HG03457 (cell line): Measurements from ENCODE around the gene COG8.

Experiments
- ATAC-seq: cut with Tn5 transposase; IDR thresholded peaks from one replicate; pipeline ENCODE4 v1.9.1; 2021; ENCODE audit warnings: moderate number of reproducible peaks; ENCODE audit not compliant: unreplicated experiment

The COG8 gene

DNA sequence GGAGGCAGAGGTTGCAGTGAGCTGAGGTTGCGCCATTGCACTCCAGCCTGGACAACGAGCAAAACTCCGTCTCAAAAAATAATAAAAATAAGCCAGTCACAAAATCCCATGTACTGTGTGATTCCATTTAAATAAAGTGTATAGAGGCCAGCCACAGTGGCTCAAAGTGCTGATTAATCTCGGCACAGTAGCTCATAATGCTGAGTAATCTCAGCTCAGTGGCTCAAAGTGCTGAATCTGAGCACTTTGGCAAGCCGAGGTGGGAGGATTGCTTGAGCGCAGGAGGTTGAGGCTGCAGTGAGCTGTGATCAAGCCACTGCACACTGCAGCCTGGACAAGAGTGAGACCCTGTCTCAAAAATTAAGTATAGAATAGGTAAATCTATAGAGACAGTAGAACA is 7.3 kb upstream of the COG8 start:
- ATAC-seq = no peak

DNA sequence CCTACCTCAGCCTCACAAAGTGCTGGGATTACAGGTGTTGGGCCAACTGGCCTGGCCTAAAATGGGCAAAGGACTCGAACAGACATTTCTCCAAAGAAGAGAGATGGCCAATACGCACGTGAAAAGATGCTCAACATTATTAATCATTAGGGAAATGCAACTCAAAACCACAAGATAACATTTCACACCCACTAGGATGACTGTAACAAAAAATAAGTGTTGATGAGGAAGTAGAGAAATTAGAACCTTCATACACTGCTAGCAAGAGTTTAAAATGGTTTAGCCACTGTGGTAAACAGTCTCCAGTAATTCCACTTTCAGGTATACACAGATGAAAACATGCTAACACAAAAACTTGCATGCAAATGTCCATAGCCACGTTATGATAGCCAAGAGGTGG is 6.6 kb upstream of the COG8 start:
- ATAC-seq = no peak

DNA sequence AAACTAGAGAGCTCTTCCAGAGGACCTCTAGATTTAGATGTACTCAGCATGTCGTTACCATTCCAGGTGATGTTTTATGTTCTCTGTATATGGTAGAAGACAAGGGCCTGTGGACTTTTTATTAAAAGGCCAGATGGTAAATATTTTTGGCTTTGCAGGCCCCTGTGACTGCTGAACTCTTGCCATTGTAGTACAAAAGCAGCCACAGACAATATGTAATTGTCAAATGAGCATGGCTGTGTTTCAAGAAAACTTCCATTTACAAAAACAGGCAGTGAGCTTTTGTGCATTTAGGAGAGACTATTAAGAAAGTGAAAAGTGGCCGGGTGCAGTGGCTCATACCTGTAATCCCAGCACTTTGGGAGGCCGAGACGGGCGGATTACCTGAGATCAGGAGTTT is 4.8 kb upstream of the COG8 start:
- no peak for ATAC-seq

DNA sequence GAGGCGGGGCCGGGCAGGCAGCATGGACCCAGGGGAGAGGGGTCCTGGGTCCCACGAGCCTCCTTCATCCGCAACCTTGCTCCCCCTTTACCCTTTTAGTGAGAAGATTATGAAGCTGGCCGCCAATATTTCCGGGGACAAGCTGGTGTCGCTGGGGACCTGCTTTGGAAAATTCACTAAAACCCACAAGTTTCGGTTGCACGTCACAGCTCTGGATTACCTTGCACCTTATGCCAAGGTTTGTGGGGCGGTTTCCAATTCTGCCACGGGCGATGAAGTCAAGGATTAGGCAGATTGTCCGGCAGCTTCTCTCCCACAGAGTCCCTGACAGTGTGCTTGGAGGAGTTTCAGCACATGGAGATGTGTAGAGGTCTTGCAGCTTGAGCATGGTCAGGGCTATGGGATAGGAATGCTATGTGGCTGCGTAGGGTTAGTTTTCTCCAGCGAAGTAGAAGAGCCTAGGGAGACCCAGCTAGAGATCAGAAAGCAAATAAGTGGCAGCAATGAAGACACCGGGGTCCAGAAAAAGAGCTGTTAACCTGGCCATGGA is 806 bp upstream of the COG8 start:
- ATAC-seq = no peak

DNA sequence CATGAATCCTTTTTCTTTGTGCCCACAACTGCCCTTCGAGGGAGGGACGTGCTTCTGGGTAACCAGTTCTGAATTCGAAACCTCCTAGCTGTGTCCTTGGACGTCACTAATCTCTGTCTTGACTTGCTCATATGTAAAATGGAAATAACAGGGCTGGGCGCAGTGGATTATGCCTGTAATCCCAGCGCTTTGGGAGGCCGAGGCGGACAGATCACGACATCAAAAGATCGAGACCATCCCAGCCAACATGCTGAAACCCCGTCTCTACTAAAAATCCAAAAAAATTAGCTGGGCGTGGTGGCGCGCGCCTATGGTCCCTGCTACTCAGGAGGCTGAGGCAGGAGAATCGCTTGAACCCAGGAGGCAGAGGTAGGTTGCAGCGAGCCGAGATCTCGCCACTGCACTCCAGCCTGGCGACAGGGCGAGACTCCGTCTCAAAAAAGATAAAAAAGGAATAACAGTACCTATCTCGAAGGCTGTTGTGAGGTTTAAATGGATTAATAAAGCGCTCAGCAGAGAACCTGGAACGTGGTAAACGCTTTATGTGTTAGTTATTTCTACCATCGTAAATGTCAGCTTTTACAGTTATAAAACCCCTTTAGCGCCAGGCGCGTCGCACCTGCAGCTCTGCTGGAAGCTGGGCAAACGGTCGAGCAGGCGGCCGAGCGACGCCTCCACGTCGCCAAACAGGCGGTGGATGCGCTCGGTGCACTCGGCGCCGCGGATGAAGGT is 641 bp downstream of the COG8 start:
- ATAC-seq = no peak

DNA sequence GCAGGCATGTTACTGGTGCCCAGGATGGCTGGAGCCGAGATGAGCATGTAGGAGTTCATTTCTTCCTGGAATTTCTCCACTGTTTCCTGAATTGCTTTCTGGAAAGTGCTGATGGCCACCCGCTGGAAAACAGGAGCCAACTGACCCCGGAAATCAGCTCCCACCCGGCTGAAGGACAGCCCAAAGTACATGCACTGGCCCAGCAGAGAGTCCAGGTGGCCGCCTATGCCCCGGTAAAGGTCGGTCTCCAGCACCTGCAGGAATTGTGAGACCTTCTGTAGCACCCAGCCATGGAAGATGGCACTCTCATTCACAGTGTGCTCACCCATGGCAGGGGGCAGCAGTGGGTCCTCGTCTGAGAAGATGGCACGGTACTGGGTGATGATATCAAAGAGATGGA is 4.7 kb downstream of the COG8 start:
- ATAC-seq = no peak

DNA sequence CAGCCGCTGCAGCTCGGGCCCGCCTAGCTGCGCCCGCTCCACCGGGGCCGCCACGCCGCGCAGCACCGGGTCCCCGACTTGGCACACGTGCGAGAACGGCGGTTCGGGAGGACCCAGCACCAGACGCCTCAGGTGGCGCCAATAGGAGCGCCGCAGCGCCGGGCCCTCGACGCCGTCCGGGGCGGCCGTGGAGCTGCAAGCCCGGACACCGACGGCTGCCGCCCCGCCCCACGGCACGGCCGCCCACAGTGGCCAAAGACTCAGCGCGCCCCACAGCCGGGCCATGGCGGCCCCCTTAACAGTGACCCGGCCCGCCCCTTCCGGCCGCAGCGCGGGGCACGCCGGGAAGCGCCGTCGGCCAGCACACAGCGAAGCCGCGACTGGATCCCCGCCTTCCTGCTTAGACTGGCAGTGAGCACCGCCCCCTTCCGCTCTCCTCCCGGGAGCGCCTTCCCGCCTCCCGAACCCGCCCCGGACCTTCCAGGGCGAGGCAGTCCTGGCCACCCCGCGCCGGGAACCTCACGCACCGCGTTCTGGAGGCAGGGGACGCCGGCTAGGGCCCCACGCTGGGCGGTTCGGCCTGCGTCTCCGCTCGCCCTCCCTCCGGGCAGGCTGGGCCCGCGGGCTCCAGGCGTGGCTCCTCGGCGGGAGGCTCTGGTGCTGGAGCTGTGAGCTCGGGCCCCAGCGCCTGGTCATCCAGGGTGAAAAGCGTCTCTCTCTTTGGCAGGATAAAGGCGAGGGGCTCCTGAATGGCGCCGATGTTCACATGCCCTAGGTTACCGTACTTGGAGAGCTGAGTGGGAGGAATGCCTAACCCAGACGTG is 8.9 kb downstream of the COG8 start, which contains the start of gene PDF:
Gene PDF, minus strand, starts transcription at position 303 of the 824 bp plus-strand sequence. Its CDS starts 18 bp downstream, at position 285.
- peak; percentile 74 for ATAC-seq

DNA sequence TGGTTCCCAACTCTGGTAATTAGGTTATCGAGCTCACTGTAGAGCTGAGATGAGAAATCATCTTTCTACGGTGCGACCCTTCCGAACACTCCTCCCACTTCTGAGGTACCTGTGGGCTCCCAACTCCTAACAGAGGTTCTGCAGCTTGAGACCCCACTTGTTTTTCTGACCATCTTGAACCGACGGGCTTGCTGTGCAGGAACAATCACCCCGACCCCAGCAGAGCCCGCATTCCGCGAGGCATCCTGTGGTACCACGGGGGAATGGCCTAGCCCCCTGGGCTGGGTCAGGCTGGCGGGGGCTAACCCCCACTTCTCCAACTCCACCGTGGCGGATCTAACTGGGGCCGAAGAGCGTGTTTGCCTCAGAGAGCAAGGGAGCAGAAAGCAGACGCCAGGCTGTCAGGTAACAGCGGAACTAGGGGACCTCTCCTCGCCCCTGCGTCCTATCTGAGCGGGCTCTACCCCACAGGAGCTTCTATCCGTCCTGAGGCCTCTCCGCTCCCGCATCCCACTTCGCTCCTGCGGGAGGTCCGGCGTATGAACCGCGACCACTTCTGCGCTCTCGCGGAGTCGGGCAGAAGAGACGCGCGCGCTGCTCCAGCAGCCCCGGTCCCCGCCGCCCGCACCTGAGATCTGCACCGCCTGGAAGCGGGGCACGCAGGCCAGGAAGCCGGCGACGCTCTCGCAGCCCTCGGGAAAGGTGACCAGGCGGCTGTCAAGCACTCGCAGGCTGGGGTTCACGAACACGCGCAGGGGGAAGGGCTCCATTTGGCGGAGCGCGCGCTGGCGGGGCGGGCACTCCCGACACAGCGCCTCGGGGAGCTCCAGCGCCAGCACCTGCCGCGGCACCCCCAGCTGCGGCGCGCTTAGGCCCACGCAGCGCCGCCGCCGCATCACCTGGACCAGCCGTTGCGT is 9.7 kb downstream of the COG8 start:
- ATAC-seq = peak; percentile 5

DNA sequence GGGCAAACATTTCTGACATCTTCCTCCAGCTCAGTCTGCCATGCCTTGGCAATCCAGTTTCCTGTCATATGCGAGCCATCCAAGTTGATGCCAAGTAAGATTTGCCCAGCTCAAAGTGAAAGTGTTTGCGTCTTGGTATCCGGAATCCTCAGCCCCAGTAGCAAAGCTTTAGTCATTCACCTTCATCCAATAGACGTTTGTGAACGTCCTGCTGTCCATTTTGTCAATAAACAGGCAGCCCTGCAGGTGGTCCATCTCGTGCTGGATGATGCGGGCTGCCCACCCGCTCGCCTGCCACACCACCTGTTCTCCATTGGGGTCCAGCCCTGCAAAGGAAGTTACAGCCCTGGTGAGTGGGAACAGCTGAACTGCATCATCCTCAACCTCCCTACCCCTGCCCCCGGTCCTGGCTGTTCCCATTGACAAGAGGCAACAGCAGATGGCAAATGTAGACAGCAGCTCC is 10.5 kb downstream of the COG8 start:
- ATAC-seq = no peak

DNA sequence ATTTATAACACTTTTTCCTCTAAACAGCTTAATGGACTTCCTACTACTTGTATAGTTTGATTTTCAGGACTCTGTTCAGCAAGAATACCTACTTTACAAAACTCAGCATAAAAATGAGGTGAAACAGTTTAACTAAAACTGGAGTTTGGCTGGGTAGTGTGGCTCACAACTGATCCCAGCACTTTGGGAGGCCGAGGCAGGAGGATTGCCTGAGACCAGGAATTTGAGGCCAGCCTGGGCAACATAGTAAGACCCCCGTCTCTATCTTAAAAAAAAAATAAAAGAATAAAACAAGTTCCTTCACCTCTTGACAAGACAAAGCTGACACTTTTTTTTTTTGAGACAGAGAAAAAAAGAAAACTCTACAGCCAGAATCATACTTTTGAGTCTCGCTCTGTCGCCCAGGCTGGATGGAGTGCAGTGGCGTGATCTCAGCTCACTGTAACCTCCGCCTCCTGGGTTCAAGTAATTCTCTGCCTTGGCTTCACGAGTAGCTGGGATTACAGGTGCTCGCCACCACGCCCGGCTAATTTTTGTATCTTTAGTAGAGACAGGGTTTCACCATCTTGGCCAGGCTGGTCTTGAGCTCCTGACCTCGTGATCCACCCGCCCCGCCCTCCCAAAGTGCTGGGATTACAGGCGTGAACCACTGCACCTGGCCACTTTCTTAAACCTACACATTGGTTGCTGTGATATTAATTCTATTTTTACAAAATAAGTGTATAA is 11.6 kb downstream of the COG8 start:
- no peak for ATAC-seq

DNA sequence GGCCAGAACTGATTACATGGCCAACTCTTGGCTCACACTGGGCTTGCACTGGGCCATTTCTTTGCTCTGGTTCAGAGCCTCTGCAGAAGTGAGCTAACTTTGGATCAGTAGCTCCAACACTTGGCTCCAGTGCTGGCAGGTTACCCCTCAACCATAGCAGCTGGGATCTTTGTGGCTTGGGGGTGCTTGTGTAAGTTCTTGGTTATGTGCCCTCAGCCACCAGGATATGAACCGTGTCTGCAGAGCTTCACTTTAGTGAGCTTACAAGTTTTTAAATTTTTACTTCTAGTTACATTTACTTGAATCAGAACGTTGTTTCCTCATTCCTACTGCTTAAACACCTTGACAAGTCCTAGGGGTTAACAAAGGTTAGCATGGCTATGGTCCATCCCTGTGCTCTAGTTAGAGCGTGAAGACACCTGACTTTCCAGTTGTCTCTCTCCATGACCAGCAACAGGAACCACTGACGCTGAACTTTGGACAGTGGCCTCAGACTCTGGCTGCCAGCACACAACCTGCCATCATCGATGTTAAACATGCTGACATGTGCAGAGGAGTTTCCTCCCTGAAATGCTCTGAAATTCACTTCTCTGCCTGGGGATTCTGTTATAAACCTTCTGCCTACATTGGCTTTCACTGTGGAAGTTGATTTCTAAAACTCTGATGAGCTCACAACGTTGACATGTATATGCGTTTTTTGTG is 13.0 kb downstream of the COG8 start:
- no peak for ATAC-seq

DNA sequence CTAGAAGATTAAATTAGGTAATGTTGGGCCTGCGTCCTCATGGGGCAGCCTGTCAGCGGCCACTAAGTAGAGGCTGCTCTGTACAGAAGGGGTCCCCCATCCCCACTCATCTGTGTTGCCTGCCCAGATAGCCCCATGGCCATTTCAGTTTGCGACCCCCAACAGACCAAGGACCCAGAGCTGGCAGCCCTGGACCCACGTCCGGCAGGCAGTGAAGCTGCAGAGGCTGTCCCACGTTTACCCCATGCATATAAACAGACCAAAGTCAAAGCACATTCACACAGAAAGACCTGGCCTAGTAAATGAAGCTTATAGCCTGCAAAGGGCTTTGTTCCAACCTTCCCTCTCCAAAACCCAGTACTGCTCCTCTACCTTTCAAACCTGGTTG is 13.6 kb downstream of the COG8 start:
- no peak for ATAC-seq

DNA sequence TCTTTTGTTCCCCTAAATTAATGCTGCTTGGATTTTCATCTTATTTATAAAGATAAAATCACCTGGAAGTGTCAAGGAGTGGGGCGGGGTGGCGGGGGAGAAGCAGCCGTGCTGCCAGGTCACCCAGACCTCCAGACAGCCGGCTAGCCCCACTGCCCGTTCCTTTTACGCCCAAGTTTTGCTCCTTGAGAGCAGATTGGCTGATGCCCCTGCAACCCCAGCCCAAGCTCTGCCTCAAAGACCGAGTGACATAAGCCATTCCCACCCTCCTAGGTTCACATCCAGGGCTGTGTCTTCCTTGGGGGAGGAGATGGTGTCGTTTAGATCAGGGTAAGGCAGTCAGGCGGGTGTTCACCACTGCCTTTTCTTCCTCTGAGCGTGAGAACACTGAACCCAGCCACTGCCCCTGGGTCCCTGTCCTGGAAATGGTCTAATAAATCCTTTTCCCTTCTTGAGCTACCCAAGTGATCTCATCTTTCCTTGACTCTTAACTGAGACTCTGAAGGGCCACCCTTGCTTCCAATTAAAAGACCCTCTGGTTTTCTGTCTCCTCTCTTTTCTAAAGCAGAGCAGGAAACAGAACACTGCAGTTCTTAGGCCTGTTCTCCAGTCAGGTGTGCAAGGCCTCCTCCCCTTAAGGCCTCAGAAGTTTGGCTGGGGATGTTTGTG is 14.6 kb downstream of the COG8 start:
- ATAC-seq = no peak

DNA sequence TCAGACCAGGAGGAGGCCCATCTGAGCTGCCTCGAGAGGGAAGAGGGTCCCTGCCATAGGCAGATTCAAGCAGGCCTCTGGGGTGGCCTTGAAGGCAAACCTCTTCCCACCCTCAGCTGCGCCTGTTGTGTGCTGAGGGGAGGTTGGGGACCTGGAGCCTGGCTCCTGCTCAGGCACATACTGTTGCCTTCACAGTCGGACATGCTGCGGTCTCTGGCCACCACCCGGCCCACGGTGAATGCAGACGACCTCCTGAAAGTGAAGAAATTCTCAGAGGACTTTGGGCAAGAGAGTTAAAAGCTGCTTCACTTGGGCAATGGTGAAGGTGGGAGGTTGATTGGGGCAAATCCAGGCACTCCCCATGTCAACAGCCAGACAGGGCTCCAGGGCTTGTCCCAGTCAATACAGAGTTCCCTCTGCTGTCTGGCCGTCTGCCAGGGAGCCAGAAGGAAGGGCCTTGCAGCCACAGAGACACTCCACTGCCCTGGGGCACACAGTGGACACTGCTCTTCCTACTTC is 15.3 kb downstream of the COG8 start:
- no peak for ATAC-seq

DNA sequence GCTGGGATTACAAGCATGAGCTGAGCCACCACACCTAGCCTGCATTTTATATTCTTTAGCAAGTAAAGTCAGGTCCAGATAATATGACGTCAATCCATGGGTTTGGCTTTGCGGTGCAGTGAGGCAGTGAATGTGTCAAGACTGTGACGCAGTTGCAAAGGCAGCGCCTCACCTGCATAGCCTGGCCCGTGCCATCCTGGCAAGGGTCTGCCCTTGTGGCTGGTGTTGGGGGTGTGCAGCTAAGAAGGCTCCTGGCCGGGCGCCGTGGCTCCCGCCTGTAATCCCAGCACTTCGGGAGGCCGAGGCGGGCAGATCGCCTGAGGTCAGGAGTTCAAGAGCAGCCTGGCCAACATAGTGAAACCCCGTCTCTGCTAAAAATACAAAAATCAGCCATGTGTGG is 15.9 kb downstream of the COG8 start:
- no peak for ATAC-seq

DNA sequence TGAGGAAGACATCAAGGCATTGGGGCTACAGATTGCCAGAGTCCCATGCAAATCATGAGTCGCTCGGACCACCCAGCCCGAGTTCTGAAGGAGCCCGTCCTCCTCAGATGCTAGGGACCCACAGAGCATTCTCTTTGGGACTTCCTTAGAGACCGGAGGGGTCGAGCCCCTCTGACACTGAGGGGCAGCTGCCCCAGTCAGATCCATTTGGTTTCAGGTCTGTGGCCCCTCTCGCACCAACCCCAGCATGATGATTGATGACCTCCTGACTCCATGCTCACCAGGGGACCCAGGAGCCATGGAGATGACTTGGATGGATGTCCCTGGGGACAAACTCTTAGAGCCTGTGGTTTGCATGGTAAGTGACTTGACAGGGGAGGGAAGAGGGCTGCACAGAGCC is 17.0 kb downstream of the COG8 start:
- no peak for ATAC-seq

DNA sequence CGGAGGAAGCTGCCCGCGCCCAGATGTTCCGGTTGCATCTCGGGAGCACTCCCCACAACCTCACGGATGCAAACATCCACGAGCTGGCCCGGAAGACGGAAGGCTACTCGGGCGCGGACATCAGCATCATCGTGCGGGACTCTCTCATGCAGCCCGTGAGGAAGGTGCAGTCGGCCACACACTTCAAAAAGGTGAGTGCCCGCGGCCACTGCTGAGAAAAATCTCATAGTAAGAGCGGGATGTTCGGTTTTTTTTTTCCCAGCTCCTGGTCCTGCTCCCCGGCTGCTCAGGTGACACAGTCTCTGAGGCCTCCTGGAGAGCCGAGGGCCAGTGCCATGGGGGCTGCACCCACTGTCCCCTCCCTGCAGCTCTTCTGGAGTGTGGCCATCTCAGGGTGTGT is 18.3 kb downstream of the COG8 start:
- no peak for ATAC-seq

DNA sequence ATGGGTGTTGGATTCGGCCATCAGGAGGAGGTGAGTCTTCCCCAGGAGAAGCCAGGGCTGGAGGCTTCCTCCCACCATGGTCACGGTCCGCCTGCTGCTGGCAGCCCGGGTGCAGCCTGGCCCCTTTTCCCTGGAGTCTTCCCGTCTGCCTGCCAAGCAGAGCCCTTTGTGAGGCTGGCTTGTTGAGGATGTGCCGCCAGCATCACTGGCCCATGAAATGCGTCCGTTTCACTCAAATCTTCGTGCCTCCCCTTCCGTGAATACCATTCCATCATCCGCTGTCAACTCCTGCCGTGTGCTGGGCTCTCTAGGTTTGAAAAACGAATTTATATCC is 18.7 kb downstream of the COG8 start:
- no peak for ATAC-seq
